Mesothelial cell of epicardium (in vitro differentiated cells): Measurements from ENCODE around the gene GNL3. TPM values are rescaled to one million over a fixed set of nuclear protein-coding genes. Genes with fewer than 3 reads are reported as not detected.

ENCODE experiments used
- DNase-seq, 2 experiments: peaks; one replicate each; pipeline ENCODE4 v3.0.0; 2021; ENCODE audit warnings: low spot score in 2 of 2; ENCODE audit not compliant: unreplicated experiment in 2 of 2
- H3K27ac Mint-ChIP-seq: 2 replicates; pipeline ENCODE4 v1.8.0; 2021; ENCODE audit warnings: mixed read lengths
- H3K27me3 Mint-ChIP-seq: 2 replicates; pipeline ENCODE4 v1.8.0; 2021; ENCODE audit warnings: low read depth, mixed read lengths
- H3K36me3 Mint-ChIP-seq: 2 replicates; pipeline ENCODE4 v1.8.0; 2021; ENCODE audit warnings: mixed read lengths
- H3K4me1 Mint-ChIP-seq: 2 replicates; pipeline ENCODE4 v1.8.0; 2021; ENCODE audit warnings: mixed read lengths
- H3K4me3 Mint-ChIP-seq: 2 replicates; pipeline ENCODE4 v1.8.0; 2021; ENCODE audit warnings: mild to moderate bottlenecking, moderate library complexity, mixed read lengths
- H3K9me3 Mint-ChIP-seq: 2 replicates; pipeline ENCODE4 v1.8.0; 2021; ENCODE audit warnings: mixed read lengths
- total RNA-seq: library from RNA; stranded (reverse); gene quantifications from 3 replicates; pipeline ENCODE4 v1.2.1, GENCODE V29; 2021
- TF ChIP-seq, protein P1 (sequence below): fragments of 200-600 bp; sonication (generic); IDR thresholded peaks from one replicate; pipeline ENCODE4 v1.5.0; 2021; ENCODE audit warnings: antibody characterized with exemption; ENCODE audit not compliant: unreplicated experiment

Gene GNL3
- total RNA-seq, 1 donor from 2014 or later: 116 TPM

DNA sequence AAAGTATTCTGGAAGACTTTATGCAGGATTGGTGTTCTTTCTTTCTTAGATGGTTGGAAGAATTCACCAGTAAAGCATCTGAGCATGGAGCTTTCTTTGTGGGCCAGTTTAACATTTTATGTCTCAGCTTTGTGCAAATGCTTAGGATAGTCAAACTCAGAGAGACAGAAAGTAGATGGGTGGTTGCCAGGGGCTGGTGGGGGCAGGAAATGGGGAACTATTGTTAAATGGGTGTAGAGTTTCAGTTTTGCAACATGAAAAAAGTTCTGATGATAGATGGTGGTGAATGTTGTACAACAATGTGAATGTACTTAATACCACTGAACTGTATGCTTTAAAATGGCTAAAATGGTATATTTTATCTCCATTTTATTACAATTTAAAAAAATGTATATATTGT is 44.8 kb downstream of the GNL3 start:
- Mint-ChIP-seq H3K36me3 (peaks cover 85% of the 10 kb centered on the region), H3K27ac (no peak overlapping the region), H3K9me3 (peaks cover 37% of the 10 kb centered on the region), H3K4me3 (no peak overlapping the region), H3K27me3 (no peaks in the 10 kb centered on the region), H3K4me1 (no peaks in the 10 kb centered on the region)
- TF ChIP-seq, protein P1, sequence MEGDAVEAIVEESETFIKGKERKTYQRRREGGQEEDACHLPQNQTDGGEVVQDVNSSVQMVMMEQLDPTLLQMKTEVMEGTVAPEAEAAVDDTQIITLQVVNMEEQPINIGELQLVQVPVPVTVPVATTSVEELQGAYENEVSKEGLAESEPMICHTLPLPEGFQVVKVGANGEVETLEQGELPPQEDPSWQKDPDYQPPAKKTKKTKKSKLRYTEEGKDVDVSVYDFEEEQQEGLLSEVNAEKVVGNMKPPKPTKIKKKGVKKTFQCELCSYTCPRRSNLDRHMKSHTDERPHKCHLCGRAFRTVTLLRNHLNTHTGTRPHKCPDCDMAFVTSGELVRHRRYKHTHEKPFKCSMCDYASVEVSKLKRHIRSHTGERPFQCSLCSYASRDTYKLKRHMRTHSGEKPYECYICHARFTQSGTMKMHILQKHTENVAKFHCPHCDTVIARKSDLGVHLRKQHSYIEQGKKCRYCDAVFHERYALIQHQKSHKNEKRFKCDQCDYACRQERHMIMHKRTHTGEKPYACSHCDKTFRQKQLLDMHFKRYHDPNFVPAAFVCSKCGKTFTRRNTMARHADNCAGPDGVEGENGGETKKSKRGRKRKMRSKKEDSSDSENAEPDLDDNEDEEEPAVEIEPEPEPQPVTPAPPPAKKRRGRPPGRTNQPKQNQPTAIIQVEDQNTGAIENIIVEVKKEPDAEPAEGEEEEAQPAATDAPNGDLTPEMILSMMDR: no peak
- no peak for DNase-seq

DNA sequence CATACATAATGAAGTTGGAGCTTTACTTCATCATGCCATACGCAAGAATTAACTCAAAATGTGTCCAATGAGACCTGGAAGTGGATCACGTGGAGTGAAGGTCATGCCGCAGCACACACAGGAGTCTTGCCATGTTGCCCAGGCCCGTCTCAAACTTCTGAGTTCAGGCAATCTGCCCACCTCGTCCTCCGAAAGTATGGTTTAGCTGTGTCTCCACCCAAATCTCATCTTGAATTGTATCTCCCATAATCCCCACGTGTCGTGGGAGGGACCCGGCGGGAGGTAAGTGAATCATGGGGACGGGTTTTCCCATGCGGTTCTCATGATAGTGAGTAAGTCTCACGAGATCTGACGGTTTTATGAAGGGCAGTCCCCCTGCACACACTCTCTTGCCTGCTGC is 45.8 kb downstream of the GNL3 start:
- DNase-seq: no peak
- no peaks in the 10 kb centered on the region for H3K27me3 Mint-ChIP-seq
- peaks cover 32% of the 10 kb centered on the region for H3K9me3 Mint-ChIP-seq
- H3K27ac Mint-ChIP-seq: no peak overlapping the region
- no peaks in the 10 kb centered on the region for H3K4me1 Mint-ChIP-seq
- H3K4me3 Mint-ChIP-seq: no peak overlapping the region
- TF ChIP-seq, protein P1: no peak
- H3K36me3 Mint-ChIP-seq: peaks cover 84% of the 10 kb centered on the region

DNA sequence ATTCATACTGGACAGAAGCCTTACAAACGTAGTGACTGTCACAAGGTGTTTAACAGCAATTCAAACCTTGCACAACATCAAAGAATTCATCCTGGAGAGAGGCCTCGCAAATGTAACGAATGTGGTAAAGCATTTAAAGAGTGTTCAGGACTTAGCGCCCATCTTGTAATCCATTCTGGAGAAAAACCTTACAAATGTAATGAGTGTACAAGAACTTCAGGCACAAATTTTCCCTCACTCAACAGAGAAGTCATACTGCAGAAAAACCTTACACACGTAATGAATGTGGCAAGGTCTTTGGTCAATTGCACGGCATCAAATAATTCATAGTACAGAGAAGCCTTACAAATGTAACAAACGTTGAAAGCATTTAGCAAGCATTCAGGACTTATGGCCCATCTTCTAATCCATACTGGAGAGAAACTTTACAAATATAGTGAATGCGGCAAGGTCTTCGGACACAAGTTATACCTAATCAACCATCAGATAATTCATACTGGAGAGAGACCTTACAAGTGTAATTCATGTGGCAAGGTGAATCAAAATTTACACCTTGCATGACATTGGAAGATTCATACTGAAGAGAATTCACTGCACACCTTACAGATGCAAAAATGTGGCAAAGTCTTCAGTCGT is 47.5 kb downstream of the GNL3 start:
- Mint-ChIP-seq H3K27ac (no peak overlapping the region), H3K9me3 (peaks cover 28% of the 10 kb centered on the region), H3K4me1 (no peaks in the 10 kb centered on the region), H3K4me3 (no peak overlapping the region), H3K27me3 (no peaks in the 10 kb centered on the region), H3K36me3 (peaks cover 75% of the 10 kb centered on the region)
- TF ChIP-seq, protein P1: no peak
- DNase-seq: no peak

DNA sequence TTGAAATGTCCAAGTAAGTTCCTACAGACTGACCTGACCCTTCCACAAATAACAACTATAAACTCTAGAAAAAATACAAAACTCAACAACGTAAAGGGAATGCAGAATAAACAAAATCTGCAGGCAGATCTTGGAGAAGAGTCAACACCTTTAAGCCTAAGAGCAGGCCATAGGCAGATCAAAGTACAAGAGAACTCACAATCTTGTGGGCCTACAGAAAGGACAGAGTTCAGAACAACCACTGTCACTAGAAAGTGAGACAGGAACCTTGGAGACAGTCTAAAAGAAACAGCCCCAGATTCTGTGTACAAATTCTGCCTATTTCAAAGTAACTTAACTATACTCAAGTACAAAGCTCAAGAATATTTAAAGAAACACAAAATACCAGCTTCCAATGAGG is 53.9 kb downstream of the GNL3 start:
- Mint-ChIP-seq H3K4me3 (no peak overlapping the region), H3K4me1 (no peaks in the 10 kb centered on the region), H3K27ac (no peak overlapping the region), H3K9me3 (no peaks in the 10 kb centered on the region), H3K27me3 (no peaks in the 10 kb centered on the region), H3K36me3 (peaks cover 41% of the 10 kb centered on the region)
- TF ChIP-seq, protein P1: no peak
- no peak for DNase-seq

DNA sequence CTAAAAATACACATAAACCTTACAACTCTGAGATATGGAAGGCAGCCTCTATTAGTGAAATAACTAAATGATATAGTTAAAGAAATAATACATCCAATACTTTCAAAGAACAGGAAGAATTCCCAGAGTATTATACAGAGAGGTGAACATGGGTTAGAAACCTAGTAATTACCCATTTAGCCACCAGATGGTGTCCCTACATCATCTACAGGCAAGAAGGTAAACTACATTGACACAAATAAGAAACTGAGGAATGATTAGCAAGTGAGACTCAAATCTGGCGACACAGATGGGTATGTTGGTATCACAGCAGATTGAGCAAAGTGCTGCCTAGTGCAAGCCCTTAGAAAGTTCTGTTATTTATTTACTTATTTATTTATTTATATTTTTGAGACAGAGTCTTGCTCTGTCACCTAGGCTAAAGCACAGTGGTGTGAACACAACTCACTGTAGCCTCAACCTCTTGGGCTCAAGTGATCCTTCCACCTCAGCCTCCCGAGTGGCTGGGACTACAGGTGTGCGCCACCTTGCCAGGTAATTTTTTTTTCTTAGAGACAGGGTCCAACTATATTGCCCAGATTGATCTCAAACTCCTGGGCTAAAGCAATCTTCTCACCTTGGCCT is 56.7 kb downstream of the GNL3 start:
- TF ChIP-seq, protein P1: no peak
- H3K36me3 Mint-ChIP-seq: peaks cover 40% of the 10 kb centered on the region
- DNase-seq: no peak

More for the DNA sequence above, 56.7 kb downstream of the GNL3 start:
- H3K4me1 Mint-ChIP-seq: no peaks in the 10 kb centered on the region
- H3K27ac Mint-ChIP-seq: no peak overlapping the region
- H3K4me3 Mint-ChIP-seq: no peak overlapping the region
- H3K9me3 Mint-ChIP-seq: no peaks in the 10 kb centered on the region
- H3K27me3 Mint-ChIP-seq: no peaks in the 10 kb centered on the region
